Neuronal stem cell (in vitro differentiated cells): ENCODE data around the gene B2M.

Experiments used
- DNase-seq: peaks from one replicate; pipeline ENCODE4 v3.0.0-alpha.2; 2013; ENCODE audit warnings: low spot score
- H2AFZ ChIP-seq: one replicate; pipeline ENCODE4 v1.6.1; 2013; ENCODE audit warnings: mild to moderate bottlenecking, low read length, inconsistent platforms
- H2AK5ac ChIP-seq: 2 replicates; pipeline ENCODE4 v1.6.1; 2013; ENCODE audit warnings: low read depth, mild to moderate bottlenecking, inconsistent platforms, low read length, moderate library complexity, mixed read lengths
- H2BK120ac ChIP-seq: 2 replicates; pipeline ENCODE4 v1.6.1; 2013; ENCODE audit warnings: low read depth, mild to moderate bottlenecking, inconsistent platforms, low read length, moderate library complexity, mixed read lengths
- H2BK12ac ChIP-seq: one replicate; pipeline ENCODE4 v1.6.1; 2013; ENCODE audit warnings: low read length, inconsistent platforms
- H2BK15ac ChIP-seq: 2 replicates; pipeline ENCODE4 v1.6.1; 2013; ENCODE audit warnings: mild to moderate bottlenecking, low read length, inconsistent platforms, mixed read lengths
- H2BK5ac ChIP-seq: one replicate; pipeline ENCODE4 v1.6.1; 2013; ENCODE audit warnings: inconsistent platforms, mild to moderate bottlenecking, low read length, moderate library complexity
- H3K14ac ChIP-seq: one replicate; pipeline ENCODE4 v1.6.1; 2013; ENCODE audit warnings: low read length, inconsistent platforms
- H3K18ac ChIP-seq: 2 replicates; pipeline ENCODE4 v1.6.1; 2013; ENCODE audit warnings: low read length, inconsistent platforms
- H3K23ac ChIP-seq: 2 replicates; pipeline ENCODE4 v1.6.1; 2013; ENCODE audit warnings: low read depth, mild to moderate bottlenecking, mixed read lengths, low read length, inconsistent platforms; ENCODE audit not compliant: poor library complexity
- H3K27ac ChIP-seq: replicated peaks from 3 replicates; pipeline ENCODE4 v1.5.1; 2013; ENCODE audit warnings: low read length, inconsistent platforms
- H3K27me3 ChIP-seq, 3 experiments: 2 replicates each; pipeline ENCODE4 v1.6.1; 2013; ENCODE audit warnings: low read length in 3 of 3, mild to moderate bottlenecking in 2 of 3, inconsistent platforms in 1 of 3, low read depth in 1 of 3, mixed read lengths in 1 of 3, moderate library complexity in 1 of 3; ENCODE audit not compliant: control insufficient read depth in 3 of 3, insufficient read depth in 3 of 3
- H3K36me3 ChIP-seq, 2 donors: replicated peaks in 1 of 2; 2 replicates each; pipeline ENCODE4 v1.6.1; 2013; ENCODE audit warnings: low read length in 2 of 2; ENCODE audit not compliant: control insufficient read depth in 2 of 2, insufficient read depth in 2 of 2
- H3K4ac ChIP-seq: 2 replicates; pipeline ENCODE4 v1.6.1; 2013; ENCODE audit warnings: inconsistent platforms, mild to moderate bottlenecking, low read length, moderate library complexity
- H3K4me1 ChIP-seq, 2 donors: 1 replicate in 1 of 2; 2 replicates in 1 of 2; pipeline ENCODE4 v1.6.1; 2013; ENCODE audit warnings: low read length in 2 of 2, low read depth in 1 of 2; ENCODE audit not compliant: control insufficient read depth in 2 of 2, insufficient read depth in 1 of 2
- H3K4me2 ChIP-seq: one replicate; pipeline ENCODE4 v1.6.1; 2013; ENCODE audit warnings: mild to moderate bottlenecking, low read length, inconsistent platforms; ENCODE audit not compliant: insufficient read depth, poor library complexity, severe bottlenecking
- H3K4me3 ChIP-seq, 2 donors: 2 replicates each; pipeline ENCODE4 v1.5.1; 2013; ENCODE audit warnings: low read length in 2 of 2, mild to moderate bottlenecking in 2 of 2, inconsistent platforms in 1 of 2, moderate library complexity in 1 of 2
- H3K79me1 ChIP-seq: one replicate; pipeline ENCODE4 v1.6.1; 2013; ENCODE audit warnings: low read depth, mild to moderate bottlenecking, inconsistent platforms, low read length, moderate library complexity
- H3K9ac ChIP-seq: one replicate; pipeline ENCODE4 v1.6.1; 2013; ENCODE audit warnings: mild to moderate bottlenecking, low read depth, low read length, inconsistent platforms; ENCODE audit not compliant: poor library complexity
- H3K9me3 ChIP-seq, 2 donors: replicated peaks in 1 of 2; 2 replicates each; pipeline versions ENCODE3 to v1.6.1; 2013; ENCODE audit warnings: low read length in 2 of 2, mild to moderate bottlenecking in 2 of 2, inconsistent platforms in 1 of 2, low read depth in 1 of 2, mixed read lengths in 1 of 2, moderate library complexity in 1 of 2; ENCODE audit not compliant: control insufficient read depth in 2 of 2, insufficient read depth in 1 of 2
- H4K8ac ChIP-seq: one replicate; pipeline ENCODE4 v1.6.1; 2013; ENCODE audit warnings: low read depth, mild to moderate bottlenecking, inconsistent platforms, low read length, moderate library complexity
- H4K91ac ChIP-seq: one replicate; pipeline ENCODE4 v1.6.1; 2013; ENCODE audit warnings: low read length, low read depth, mild to moderate bottlenecking, inconsistent platforms; ENCODE audit not compliant: poor library complexity
- WGBS, 2 donors: extraction: QIAGEN DNeasy Blood & Tissue Kit; methylation state at CpG; one replicate each; pipeline ENCODE4 v1.1.7; 2013; ENCODE audit warnings: missing lambda C conversion rate in 2 of 2, mixed read lengths in 1 of 2; ENCODE audit not compliant: insufficient read length in 2 of 2, insufficient replicate concordance in 1 of 2; ENCODE audit errors: extremely low coverage in 2 of 2; 5-methylcytosine and 5-hydroxymethylcytosine counted together

The B2M gene

GRCh38 chr15:44706946-44707636 is 4.2 kb upstream of the B2M start:
- DNase-seq, result no peak
- no peak overlapping the region for H3K23ac ChIP-seq
- H2BK120ac ChIP-seq, result no peak overlapping the region
- no peak overlapping the region for H2AK5ac ChIP-seq
- no peak overlapping the region for H3K4me3 ChIP-seq
- peaks cover 0 to 2% of the 10 kb centered on the region in 2 donors for H3K4me1 ChIP-seq
- no peak overlapping the region for H3K9ac ChIP-seq
- no CpG with 5 or more reads among the region's 2 CpGs for WGBS, 2 donors
- no peak overlapping the region for H2BK5ac ChIP-seq
- H2BK15ac ChIP-seq, result no peak overlapping the region
- H4K8ac ChIP-seq, result no peak overlapping the region
- H2BK12ac ChIP-seq, result no peak overlapping the region
- no peak overlapping the region for H2AFZ ChIP-seq
- no peaks in the 10 kb centered on the region for H3K79me1 ChIP-seq
- H3K36me3 ChIP-seq, result no peaks in the 10 kb centered on the region
- no peak overlapping the region for H3K18ac ChIP-seq
- no peak overlapping the region for H3K14ac ChIP-seq
- H3K4me2 ChIP-seq, result no peak overlapping the region
- H3K27ac ChIP-seq, result no peak overlapping the region
- peaks cover 0 to 4% (median 0%) of the 10 kb centered on the region in 3 experiments for H3K27me3 ChIP-seq
- H3K4ac ChIP-seq, result no peak overlapping the region
- H3K9me3 ChIP-seq, result no peaks in the 10 kb centered on the region
- H4K91ac ChIP-seq, result no peak overlapping the region

GRCh38 chr15:44710236-44711095 is 851 bp upstream of the B2M start:
- Histone ChIP-seq H3K9ac (no peak overlapping the region), H2BK120ac (no peak overlapping the region), H3K4me2 (peak overlapping the region; percentile 96), H3K18ac (no peak overlapping the region), H3K79me1 (no peaks in the 10 kb centered on the region), H4K8ac (no peak overlapping the region), H2BK12ac (no peak overlapping the region), H2AK5ac (no peak overlapping the region), H3K4ac (no peak overlapping the region), H3K14ac (no peak overlapping the region), H2BK5ac (no peak overlapping the region), H2BK15ac (peak overlapping the region; percentile 56), H3K27me3 (peaks cover 0 to 9% (median 0%) of the 10 kb centered on the region in 3 experiments), H3K27ac (peak overlapping the region; percentile 50), H3K9me3 (no peaks in the 10 kb centered on the region), H3K4me3 (peak overlapping the region; percentile 79 to 93), H4K91ac (no peak overlapping the region), H3K36me3 (peaks cover 0 to 3% of the 10 kb centered on the region in 2 donors), H3K4me1 (peaks cover 0 to 11% of the 10 kb centered on the region in 2 donors), H3K23ac (no peak overlapping the region), H2AFZ (peak overlapping the region; percentile 90)
- no CpG with 5 or more reads among the region's 11 CpGs for WGBS, 2 donors
- no peak for DNase-seq

GRCh38 chr15:44711743-44712345 is 527 bp downstream of the B2M start:
- Histone ChIP-seq H2BK5ac (peak overlapping the region; percentile 11), H2BK15ac (peak overlapping the region; percentile 88), H3K4me1 (peaks cover 0 to 11% of the 10 kb centered on the region in 2 donors), H3K79me1 (no peaks in the 10 kb centered on the region), H3K4me2 (peak overlapping the region; percentile 96), H3K9ac (peak overlapping the region; percentile 95), H4K91ac (no peak overlapping the region), H3K27ac (no peak overlapping the region), H3K9me3 (no peaks in the 10 kb centered on the region), H3K18ac (peak overlapping the region; percentile 97), H4K8ac (no peak overlapping the region), H3K4ac (no peak overlapping the region), H3K27me3 (peaks cover 0 to 9% (median 0%) of the 10 kb centered on the region in 3 experiments), H2AFZ (peak overlapping the region; percentile 90), H3K14ac (peak overlapping the region; percentile 47), H2AK5ac (no peak overlapping the region), H2BK12ac (no peak overlapping the region), H2BK120ac (peak overlapping the region; percentile 81), H3K23ac (peak overlapping the region; percentile 92), H3K36me3 (peaks cover 3 to 17% of the 10 kb centered on the region in 2 donors), H3K4me3 (peak overlapping the region; percentile 79 to 93)
- WGBS, 2 donors, result no CpG with 5 or more reads among the region's 46 CpGs
- DNase-seq, result peak; percentile 35
